ENCODE measurements around the gene SLC8A1.

Gene SLC8A1

DNA sequence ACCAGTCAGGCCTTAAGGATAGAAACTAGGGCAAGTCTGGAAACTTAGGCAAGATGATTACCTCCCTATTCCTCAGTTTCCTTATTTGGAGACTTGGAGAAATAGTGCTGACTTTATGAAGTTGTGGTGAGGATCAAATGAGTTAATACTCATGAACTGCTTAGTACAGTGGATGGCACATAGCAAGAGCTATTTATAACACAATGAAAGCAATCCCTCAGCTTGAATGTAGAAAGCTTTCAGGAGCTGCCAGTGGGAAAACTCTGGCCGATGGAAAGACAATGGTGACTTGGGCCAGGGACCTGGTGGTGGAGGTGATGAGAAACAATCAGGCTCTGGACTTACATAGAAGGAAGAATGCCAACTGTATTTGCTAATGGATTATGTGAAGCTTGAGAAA is 403.4 kb downstream of the SLC8A1 start:
- in situ Hi-C loops (cut with HindIII; ENCODE audit: low sequenced_read_pairs), result loop anchor here (5.0 kb wide), 1 partner anchor 96 kb away; no protein-coding TSS in a partner anchor
- TF ChIP-seq, protein P1, sequence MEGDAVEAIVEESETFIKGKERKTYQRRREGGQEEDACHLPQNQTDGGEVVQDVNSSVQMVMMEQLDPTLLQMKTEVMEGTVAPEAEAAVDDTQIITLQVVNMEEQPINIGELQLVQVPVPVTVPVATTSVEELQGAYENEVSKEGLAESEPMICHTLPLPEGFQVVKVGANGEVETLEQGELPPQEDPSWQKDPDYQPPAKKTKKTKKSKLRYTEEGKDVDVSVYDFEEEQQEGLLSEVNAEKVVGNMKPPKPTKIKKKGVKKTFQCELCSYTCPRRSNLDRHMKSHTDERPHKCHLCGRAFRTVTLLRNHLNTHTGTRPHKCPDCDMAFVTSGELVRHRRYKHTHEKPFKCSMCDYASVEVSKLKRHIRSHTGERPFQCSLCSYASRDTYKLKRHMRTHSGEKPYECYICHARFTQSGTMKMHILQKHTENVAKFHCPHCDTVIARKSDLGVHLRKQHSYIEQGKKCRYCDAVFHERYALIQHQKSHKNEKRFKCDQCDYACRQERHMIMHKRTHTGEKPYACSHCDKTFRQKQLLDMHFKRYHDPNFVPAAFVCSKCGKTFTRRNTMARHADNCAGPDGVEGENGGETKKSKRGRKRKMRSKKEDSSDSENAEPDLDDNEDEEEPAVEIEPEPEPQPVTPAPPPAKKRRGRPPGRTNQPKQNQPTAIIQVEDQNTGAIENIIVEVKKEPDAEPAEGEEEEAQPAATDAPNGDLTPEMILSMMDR (IDR thresholded peaks at IDR 0.05; ENCODE audit: low read depth, low read length, missing control alignments), result no peak
- H3K4me3 ChIP-seq (ENCODE audit: low read depth, low read length), result no peak overlapping the region
- no peak for DNase-seq (ENCODE audit: low read depth)

DNA sequence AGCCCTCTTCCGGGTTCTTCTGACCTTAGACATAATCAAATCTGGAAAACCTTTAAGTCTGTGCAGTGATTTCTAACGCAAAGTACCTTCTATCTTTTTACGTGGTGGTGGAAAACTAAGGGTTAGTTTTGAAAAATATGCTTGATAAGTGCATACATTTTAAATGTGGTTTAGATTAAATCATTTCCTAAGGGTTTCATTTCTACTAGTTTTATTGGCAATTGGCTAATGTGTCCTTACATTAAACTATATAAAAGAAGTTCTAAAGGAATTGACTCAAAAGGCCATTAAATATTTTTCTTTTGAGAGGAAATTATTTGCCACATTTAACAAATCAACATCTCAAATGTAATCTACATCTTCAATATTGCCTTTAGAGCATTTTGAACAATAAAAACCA is 404.5 kb downstream of the SLC8A1 start:
- no peak for DNase-seq (ENCODE audit: low read depth)
- TF ChIP-seq, protein P1 (IDR thresholded peaks at IDR 0.05; ENCODE audit: low read depth, low read length, missing control alignments), result no peak
- in situ Hi-C loops (cut with HindIII; ENCODE audit: low sequenced_read_pairs), result loop anchor here (5.0 kb wide), 1 partner anchor 95 kb away; no protein-coding TSS in a partner anchor
- H3K4me3 ChIP-seq (ENCODE audit: low read depth, low read length), result no peak overlapping the region

Data from astrocyte of the cerebellum (primary cell).